GM19239 (cell line): ENCODE data around the gene PDE8B.

Experiments used
- DNase-seq: peaks from one replicate; pipeline ENCODE4 v3.0.0; 2011; ENCODE audit warnings: low spot score; ENCODE audit not compliant: insufficient read length
- FAIRE-seq: peaks from 2 replicates; lab custom pipeline; 2011; peaks lifted over from hg19 to GRCh38; lab: Jason Lieb, UNC

PDE8B gene

DNA sequence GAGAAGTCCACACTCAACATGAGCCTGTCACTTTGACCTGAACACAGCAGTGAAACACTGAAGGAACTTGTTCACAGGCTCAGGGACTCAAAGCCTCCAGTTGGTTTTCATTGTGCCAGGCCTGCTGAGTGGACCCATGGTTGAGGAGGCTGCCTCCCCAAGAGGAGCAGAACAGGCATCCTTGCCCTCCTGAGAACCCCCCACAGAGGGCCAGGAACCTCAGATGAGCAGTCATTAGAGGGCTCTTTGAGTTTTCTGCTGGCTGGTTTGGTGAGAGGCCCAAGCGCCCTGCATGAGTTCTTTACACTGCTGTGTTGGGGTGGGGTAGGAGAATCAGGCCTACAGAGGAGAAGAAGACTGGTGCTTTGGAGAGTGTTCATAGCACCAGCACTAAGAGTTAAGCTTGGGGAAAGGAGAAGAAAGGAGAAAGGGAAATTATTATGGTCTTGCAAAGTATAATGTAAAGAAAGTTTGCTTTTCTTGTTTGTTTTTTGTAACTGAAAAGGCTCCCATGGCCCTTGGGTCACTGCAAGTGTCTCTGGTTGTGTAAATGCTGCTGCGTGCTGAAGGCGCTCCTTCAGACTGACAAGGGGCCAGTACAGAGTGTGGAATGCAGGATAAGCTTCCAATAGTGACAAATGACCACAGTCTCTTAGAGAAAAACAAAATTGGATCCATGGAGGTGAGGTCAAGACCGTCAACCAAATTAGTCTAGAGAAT lies 100.2 kb downstream of the PDE8B start:
- DNase-seq, result no peak
- no peak for FAIRE-seq

DNA sequence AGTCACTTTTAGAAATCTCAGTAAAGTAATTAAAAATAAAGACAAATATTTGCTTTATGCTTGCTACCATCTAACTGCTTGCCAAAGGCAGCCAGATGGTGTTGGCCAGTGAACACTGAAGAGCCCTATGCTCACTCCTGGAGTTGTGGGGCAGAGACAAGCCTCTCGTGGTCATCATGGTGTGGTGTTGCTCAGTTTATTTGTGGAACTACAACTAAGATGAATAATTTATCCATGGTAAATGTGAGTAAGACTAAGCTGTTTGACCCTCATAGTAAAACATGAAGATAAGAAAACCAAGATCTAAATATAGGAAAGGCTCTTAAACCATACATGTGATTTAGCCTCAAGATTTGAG lies 100.7 kb downstream of the PDE8B start:
- FAIRE-seq, result no peak
- no peak for DNase-seq

DNA sequence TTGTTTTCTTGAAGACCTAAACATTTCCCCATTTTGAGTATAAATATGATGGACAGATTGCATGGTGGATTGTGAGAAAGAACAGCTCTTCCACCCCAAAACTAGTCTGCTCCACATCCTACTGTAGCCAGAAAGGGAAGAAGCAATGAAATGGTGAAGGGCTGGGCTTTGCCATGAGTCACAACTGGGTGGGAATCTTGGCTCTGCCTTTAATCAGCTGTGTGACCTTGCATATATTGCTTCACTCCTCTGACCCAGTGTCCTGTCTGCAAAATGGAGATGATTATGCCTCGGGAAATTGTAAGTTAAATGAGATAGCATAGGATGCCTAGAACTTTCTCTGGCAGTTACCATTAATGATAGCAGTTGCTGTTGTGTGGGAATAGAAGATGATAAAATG lies 101.9 kb downstream of the PDE8B start:
- no peak for DNase-seq
- FAIRE-seq, result no peak

DNA sequence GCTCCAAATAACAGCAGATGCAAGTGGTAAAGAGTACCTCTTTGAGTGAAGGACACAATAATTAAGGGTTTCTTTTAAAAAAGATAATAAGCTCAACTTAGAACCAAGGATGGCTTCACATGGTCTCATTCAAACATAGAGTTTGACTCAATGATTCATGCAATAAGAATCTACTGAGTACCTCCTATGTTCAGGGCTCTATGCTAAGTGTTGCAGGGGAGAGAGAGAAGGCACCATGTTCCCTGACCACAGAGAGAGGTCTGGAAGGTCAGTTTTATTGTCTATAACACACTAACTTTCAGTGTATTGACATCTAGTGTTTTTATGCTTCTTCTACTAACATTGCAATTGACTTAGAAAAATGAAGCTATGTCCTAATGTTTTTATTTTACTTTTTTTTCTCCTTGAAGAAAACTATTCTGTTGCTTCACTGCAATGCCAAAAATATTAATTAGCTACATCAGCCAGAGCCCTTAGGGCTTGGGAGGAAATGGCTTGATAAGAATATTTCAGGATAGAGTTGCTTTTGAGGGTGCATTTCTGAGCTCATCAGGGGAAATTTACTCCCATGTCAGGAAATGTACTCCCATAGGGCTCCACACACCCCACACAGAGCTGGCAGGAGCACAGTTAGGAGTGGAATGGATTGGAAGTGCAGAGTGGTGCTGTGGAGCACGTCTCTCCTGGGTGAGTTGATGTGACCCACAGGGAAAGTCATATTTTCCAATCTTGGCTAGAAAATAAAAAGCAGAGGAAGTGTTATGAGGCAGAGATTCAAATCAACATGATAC lies 106.6 kb downstream of the PDE8B start:
- no peak for DNase-seq
- FAIRE-seq, result no peak

DNA sequence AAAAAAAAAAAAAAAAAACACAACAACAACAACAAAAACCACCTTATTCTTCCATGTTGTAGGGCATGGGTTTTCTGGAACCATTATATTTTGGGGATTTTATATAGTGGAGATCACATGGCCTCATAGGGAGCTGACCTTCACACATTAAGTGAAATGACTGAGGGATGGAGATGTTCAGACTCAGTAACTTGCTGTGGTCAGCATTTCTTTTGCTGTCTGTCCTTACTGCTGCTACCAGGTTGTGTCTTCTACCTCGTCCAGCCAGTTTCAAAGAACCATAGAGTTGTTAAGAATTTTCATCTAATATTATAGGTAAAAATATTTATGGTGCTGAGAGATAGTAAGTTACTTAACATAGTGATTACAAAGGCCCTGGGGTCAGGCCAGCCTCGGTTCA lies 107.6 kb downstream of the PDE8B start:
- no peak for DNase-seq
- no peak for FAIRE-seq

DNA sequence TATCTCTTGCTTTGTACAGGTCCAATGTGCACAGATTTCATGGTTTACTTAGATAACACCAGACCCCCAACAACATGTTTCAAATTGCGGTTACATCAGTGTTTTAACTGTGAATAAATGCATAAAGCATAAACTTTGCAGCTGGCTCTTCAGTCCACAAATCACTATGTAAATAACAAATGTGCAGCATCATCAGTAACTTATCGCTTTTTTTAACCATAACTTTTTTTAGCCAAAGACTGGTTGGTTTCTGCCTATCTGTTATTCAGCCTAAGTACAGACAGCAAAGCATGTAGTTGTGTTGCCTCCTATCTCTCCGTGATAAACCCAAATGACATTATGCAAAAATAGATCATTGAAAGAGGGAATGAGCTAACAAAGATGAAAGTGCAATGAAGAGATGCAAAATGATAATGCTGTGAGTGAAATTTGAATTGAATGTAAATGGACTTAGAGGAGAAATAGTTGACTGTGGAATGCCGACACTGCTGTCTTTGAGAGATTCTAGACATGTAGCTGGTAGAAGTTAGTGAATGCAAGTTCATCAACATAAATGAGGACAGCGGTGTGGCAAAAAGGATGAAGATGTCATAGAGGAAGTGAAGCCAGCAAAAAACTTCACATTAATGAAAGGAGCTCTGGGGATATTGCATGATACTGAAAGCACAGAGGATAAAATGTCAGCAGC lies 108.8 kb downstream of the PDE8B start:
- no peak for FAIRE-seq
- no peak for DNase-seq

DNA sequence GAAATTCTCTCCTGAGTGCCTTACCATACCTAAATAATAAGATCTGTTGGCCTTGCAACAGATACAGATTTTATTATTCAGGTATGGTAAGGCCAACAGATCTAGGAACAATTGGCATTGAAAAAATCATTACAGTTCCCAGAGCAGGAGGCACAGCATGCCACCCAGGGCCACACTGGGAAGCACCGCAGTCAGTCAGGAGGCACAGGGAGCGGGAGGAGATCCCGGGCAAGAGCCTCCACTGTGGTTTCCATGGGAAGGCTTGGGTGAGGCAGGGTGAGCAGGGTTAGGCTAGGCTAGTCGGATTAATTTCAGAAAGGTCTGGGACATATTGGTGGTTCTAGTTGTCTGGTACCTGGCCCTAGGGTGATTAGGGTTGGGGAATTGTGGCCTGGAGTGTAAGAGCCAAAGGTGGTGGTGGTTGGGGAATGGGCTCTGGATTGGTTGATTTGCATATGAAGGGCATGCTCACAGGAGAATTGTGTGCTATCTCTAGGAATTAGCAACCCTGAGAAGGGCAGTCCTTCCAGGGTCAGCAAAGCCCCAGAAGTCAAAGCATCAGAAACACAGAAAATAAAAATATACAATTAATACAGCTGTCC lies 111.4 kb downstream of the PDE8B start:
- no peak for DNase-seq
- no peak for FAIRE-seq

DNA sequence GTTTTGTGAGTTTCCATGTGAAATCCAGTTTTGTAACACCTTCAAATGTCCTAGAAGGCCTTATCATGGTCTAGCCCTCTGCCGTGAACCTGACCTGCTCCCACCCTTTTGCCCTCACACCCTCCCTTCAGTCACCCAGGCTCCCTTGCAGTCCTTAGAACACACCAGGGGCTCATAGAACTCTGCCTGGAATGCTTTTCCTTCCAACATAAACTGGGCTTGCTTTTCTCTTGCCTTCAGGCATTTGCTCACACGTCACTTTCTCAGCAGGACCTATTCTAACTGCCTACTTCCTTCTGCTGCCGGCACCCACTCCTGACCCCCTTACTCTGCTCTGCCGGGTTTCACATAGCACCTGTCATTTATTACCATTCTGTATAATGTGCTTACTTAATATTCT lies 111.9 kb downstream of the PDE8B start:
- FAIRE-seq, result no peak

DNA sequence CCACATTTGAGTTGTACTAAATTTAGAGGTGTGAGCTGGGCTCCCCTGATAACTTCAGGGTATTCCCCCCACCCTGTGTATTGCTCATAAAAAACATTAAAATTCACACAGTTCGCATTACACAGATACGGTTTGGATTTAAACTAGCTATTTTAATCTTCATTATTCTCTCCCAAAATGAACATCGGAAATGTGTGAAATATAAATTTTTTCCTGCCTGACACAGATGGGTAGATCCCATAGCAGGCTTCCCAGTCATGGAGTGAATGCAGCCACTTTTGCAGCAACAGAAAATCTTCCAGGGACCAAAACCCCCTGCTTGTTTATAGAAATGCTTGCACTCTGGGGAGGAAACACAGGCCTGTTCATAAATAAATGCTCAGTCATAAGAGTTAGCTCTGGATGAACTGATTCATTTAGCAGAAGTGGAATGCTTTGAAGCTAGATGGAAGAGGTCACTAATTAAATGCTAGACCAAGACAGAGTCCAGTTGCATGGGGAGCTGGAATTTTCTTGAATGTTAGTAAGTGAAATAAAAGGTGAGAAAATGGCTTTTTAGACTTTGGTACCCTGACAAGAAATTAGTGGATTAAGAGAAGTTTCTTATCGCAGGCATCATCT lies 115.6 kb downstream of the PDE8B start:
- FAIRE-seq (no peak), DNase-seq (no peak)

More for the DNA sequence above, 111.9 kb downstream of the PDE8B start:
- no peak for DNase-seq

DNA sequence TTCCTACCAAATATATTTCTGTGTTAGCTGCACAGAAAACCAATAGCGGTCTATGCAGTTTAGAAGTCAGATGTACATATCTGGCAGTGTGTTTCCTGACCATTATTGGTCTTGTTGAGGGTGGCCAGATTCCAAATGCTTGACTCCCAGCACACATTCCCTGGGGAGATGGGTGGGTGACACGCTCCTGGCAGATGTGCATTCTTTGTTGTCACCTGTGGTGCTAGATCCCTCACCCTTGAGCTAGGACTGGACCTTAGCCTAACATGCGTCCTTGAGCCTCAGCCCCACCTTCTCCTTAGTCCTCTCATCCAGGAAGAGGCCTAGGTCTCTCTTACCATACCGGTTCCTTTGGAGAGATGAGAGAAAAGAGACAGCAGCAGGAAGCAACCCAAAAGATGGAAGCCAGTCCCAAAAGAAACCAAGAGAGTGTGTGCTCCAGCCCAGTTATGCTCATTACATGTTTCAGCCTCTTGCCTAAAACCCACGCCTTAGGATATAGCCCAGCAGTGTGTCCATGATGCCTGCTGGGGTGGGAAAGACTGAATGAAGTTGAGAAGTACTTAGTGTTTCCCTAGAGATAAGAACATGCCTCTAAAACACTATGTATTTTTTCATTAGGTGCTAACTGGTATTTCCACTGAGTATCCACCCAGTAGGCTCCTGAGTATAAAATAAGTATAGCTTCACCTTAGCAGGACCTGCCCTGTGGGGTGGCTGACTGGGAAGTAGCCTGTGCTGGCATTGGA lies 116.7 kb downstream of the PDE8B start:
- FAIRE-seq, result no peak
- DNase-seq, result no peak

DNA sequence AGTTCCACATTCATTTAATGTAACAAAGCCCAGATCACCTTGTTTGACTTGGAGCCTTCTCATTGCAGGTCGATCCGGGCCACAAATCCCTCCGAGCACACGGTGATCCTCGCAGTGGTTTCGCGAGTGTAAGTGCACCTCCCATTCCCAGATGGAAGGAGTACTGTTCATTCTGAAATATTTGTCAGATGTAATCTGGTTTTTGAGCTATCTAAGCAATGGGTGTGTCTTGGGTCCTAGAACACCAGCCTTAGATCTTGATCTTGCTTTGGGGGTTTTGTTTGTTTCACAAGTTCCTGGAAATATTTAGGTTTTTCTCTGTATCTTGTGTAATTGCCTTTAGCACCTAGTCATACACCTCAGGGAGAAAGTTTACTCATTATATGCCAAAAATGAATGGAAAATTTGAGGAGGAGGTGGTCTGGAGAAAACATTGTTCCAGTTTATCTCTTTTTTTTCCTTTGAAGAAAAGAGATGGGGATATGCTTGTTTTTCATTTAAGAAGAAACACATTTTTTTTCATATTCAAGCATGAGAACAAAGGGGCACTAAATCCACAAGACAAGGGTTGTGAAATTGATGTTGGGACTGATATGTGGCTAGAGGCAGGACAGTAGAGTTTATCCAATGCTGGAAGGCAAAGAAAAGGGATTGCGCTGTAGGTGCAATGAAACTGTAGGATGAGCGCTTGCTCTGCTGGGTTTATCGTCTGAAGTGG lies 118.6 kb downstream of the PDE8B start:
- DNase-seq (no peak), FAIRE-seq (no peak)

DNA sequence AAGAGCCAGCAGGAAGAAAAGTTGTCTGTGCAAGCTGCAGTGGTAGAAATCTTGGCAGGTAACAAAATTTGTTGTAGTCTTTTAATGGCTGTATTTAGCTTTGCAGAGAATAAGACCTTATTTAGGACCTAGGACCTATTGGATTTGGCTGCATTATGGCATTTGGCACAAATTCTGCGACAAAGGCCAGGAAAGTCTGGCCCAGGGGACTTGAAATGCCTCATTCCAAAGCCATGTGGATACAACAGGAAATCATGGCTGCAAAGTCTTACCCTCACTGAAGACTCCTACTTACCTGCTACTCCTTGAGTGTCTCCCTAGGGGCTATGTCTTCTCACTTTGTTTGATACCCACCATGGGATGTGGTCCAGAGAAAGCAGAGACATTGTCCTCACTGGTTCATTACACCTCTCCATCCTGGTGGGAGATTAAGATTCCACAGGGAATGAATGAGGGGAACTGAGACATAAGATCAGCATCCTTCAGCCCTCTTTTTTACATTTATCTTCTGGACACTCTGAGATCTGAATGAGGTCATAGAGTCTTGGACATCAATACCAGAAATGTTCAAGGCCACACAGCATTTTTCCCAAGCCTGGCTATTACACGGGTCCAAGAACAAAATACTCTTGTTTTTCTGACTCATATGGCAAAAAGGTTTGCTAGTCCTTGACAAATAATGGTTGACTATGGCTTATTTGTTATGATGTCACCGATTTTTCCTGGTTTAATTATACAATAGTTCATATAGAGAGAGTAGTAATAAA lies 119.4 kb downstream of the PDE8B start:
- no peak for FAIRE-seq
- DNase-seq, result no peak

DNA sequence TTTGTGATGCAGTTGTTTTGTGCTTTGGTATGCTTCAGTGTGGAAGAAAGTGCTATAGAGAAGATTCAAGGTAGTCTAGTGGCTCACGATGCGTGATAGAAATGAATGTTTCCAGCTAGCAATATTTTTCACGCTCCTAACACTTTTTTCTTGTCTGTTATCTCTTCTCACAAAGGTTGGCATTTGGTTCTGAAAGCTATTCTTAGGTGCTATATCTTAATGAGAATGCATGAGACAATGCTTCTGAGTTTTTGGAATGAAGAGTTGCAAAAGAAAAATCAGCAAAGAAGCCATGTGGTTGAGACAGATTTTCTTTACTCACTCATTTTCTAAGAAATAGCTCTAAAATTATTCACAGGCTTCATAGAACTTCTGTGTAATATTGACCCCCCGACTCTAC lies 122.6 kb downstream of the PDE8B start:
- FAIRE-seq (no peak), DNase-seq (no peak)

DNA sequence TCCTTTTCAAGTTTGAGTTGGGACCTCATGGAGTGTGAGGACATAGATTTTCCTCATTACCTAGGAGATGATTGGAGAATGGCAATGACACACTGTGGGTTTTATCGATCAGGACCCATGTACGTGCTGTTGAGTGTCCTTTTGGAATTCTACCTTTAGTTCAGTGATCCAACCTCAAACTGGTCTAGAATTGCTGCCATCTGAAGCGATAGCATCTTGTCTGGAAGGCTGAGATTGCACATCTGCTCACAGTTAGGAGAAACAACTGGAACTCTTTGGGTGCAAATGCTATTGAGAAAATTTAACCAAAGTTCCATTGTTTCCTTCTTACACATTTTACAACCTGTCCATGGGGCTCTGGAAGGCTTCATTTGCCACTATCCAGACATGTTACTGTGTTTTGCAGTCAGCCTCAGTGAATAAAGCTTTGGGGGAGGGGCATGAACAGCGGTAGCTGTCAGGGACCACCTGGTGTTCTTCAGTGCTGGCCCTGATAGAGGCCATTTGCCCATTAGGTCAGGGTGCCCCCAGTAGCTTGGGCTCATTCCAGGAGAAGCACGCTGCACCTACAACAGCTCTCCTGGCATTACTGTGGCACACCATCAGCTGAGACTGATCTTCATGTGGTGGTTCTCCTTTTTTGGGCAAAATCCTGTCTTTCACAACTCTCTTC lies 123.1 kb downstream of the PDE8B start:
- DNase-seq (no peak), FAIRE-seq (no peak)

DNA sequence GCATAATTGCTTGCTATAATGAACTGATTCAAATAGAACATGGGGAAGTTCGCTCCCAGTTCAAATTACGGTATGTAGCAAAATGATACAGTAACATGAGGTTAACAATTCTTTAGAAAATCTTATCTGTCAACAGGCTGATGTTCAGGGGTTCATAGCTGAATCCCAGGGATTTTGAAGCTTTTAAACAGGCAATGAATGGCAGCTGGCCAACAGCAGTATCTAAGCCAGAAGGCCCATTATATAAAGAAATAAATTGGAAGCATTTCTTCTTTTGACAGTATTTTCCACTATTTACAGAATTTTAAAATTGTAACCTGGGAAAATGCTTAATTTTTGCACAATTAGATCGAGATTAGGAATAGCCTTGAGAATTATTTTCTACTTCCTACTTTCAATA lies 126.8 kb downstream of the PDE8B start:
- FAIRE-seq (no peak), DNase-seq (no peak)

DNA sequence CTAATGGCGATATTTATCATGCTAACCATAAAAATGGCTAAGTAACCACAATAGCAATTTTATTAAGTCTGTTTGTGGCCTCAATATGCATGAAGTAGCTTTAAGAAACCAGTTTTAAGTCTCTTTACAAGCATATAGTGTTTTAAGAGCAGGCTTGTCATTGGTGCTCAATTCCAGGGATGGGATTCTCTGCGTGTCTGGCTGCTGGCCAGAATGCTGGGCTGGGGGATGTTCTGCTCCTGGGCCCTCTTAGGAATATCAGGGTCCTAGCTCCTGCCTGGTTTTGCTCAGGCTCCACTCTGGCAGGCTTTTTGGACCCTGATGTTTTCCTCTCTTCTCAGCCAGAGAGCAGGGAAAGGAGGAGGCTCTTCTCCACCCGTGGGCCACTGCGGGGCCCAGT lies 127.2 kb downstream of the PDE8B start:
- FAIRE-seq, result no peak

DNA sequence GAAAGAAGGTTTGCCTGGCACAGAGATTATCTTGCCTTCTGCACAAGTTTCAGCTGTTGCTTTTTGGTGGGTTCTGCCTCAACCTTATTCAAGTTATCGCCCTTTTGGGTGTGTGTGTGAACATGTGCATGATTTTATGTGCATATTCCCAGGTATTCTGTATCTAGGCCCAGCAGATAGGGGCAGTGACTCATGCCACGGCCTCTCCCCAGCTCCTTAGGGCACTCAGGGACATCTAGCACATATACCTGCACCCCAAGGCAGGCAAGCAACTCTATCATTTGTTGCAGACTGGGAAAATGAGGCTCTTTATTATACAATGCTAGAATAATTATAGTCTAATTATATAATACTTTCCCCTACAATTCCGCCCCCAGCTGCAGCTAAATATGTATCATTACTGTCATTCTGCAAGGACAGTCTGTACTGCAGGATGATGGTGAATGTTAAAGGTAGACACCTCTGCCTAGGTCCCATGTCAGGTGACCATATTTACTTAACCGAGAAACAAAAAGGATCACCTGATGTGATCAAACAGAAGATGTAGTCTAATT lies 128.9 kb downstream of the PDE8B start:
- no peak for FAIRE-seq
- DNase-seq, result no peak

More for the DNA sequence above, 127.2 kb downstream of the PDE8B start:
- DNase-seq, result no peak

DNA sequence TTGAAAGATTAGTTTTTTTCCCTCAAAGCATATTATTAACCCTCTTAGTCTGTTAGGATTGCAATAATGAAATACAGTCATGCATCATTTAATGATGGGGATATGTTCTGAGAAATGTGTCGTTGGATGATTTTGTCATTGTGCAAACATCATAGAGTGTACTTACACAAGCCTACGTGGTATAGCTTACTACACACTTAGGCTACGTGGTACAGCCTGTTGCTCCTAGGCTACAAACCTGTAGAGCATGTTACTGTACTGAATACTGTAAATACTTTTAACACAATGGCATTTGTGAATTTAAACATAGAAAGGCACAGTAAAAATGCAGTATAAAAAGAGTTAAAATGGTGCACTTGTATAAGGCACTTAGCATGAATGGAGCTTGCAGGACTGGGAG lies 132.7 kb downstream of the PDE8B start:
- FAIRE-seq (no peak), DNase-seq (no peak)
